GM20431 (cell line): Measurements from ENCODE around the gene TP53TG3C.
"Not testable (repeated sequence)": the region's sequence is repeated elsewhere in the genome, so short reads cannot be mapped to it uniquely, and the experiment has no call there.

Experiments
- in situ Hi-C: fragments of 300-500 bp; cut with MseI, MboI; formaldehyde crosslinking; loops from one replicate; pipeline ENCODE4 v1.15.0; 2020; ENCODE audit warnings: low sequenced_read_pairs; ENCODE audit not compliant: unreplicated experiment

Gene TP53TG3C

GRCh38 chr16:33193926-33194325 lies at the start of gene TP53TG3C:
TP53TG3C (plus strand) TSS chr16:33194226; CDS start chr16:33194294, 68 bp downstream.
- in situ Hi-C loops: not testable (repeated sequence)
